IMR-90 (cell line): ENCODE data around the gene ASTN2.

Experiments
- ELK1 ChIP-seq: fragments of 150-350 bp; IDR thresholded peaks from 2 replicates; pipeline ENCODE4 v1.6.1; 2016; ENCODE audit warnings: low read depth, mild to moderate bottlenecking, low read length, moderate library complexity, borderline replicate concordance
- POLR2A ChIP-seq: IDR thresholded peaks from 2 replicates; pipeline ENCODE4 v1.6.1; 2012; ENCODE audit warnings: mild to moderate bottlenecking, low read depth, low read length

- no peak for TF ChIP-seq POLR2A
- TF ChIP-seq ELK1 = no peak
Observed at GRCh38 chr9:116539549-116539948, 875.3 kb downstream of the ASTN2 start.
